Measurements from ENCODE around the gene GLOD4.

GLOD4 gene

GRCh38 chr17:806346-806745 lies 24.3 kb upstream of the GLOD4 start:
- TF ChIP-seq CTCF (IDR thresholded peaks at IDR 0.05): no peak

GRCh38 chr17:804541-805435 lies 22.7 kb upstream of the GLOD4 start:
- no peak for TF ChIP-seq CTCF (IDR thresholded peaks at IDR 0.05)

- no peak for TF ChIP-seq CTCF (IDR thresholded peaks at IDR 0.05)
Observed at GRCh38 chr17:802901-803881, 21.1 kb upstream of the GLOD4 start.

GRCh38 chr17:802481-802880 lies 20.4 kb upstream of the GLOD4 start:
- TF ChIP-seq CTCF (IDR thresholded peaks at IDR 0.05): no peak

- TF ChIP-seq CTCF (IDR thresholded peaks at IDR 0.05): no peak
Observed at GRCh38 chr17:801660-802059, 19.6 kb upstream of the GLOD4 start.

- TF ChIP-seq CTCF (IDR thresholded peaks at IDR 0.05): no peak
Observed at GRCh38 chr17:800446-801242, 18.6 kb upstream of the GLOD4 start.

GRCh38 chr17:799261-799660 lies 17.2 kb upstream of the GLOD4 start:
- no peak for TF ChIP-seq CTCF (IDR thresholded peaks at IDR 0.05)
